Measurements from ENCODE around the gene ZBTB7B.
"Not testable (repeated sequence)": the region's sequence is repeated elsewhere in the genome, so short reads cannot be mapped to it uniquely, and the experiment has no call there.

The ZBTB7B gene

DNA sequence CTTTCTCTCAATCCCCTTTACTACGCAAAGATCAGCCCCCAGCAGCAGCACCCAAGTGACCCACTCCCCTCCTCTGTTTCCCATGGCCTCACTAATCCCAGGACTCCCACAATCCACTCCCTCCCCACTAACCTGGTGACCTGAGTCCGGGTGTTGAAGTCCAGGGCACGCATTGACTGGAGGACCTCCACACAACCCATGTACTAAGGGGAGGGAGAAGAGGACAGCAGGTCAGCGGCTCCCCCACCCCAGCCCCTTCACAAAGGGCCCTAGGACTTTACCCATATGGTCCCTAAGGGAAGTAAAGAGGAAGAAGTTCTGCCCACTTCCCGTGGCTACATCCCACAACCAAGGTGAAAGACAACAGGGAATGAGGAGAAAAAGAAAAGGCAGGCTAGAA is 33.4 kb upstream of the ZBTB7B start:
- DNase-seq = no peak

GRCh38 chr1:154969860-154970452 is 32.6 kb upstream of the ZBTB7B start:
- no peak for DNase-seq

GRCh38 chr1:154970631-154971340 is 31.8 kb upstream of the ZBTB7B start, which contains the start of gene SHC1:
TSS of gene SHC1 (minus strand) at chr1:154970747. CDS start at chr1:154970526, 221 bp downstream.
- DNase-seq = no peak

DNA sequence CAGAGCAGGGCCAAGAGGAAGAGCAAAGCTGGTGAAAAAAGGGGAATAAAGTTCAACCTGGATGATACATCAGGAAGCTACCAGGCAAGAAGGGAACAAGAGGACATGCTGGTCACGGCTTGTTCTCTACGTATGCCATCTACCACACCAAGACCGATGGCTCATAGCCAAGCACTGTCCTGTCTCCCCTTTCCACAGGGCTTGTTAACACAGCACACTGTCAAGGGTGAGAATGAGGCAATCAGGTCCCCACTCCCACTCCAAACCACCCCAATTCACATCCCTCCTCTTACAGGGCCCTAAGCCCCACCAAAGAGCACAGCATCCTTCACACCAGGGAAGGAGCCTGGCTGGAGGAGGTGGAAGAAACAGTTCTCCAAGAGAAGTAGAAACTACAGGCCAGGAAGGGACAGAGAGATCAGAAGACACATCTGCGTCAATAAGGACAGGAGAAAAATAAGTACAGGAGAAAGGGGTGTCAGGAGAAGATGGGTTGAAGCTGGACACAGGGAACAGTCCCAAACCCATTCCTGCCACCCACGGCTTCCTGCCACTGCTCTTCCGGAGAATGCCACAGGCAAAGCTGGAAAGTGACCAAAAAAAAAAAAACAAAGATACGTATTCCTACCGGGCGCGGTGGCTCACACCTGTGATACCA is 31.1 kb upstream of the ZBTB7B start:
- no peak for DNase-seq

GRCh38 chr1:154972213-154972516 is 30.4 kb upstream of the ZBTB7B start:
- DNase-seq = no peak

DNA sequence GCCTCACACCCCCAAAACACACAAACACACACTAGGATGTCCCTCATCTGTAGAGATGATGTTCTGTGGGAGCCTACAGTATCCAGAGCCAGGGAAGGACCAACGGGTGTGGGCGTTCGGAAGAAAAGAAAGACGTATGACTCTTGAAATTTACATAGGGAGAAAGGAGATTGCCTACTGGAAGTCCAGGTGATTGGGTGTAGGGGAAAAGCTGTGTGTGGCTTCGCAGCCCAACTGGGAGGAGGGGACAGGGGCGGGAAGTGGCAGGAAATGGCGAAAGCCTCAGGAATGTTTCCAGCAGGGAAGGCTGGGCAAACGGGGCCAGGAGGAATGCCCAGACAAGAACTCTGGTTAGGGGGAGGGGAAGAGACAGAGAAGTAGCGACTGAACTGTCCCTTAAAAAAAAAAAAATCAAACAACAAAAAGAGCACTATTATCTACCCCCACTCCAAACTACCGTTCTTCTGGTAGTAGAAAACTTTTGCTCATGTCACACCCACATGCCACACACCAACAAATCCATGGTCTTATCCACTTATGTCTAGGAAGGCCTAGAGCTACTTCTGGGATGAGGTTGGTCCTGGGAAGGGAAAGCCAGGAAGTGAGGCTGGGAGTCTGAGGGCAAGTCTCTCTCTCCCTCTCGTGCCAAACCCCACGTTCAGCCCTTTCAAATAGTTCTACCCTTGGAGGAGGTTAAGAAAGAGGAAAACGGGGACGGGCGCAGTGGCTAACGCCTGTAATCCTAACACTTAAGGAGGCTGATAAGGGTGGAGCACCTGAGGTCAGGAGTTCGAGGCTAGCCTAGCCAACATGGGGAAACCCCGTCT is 29.9 kb upstream of the ZBTB7B start:
- no peak for DNase-seq

GRCh38 chr1:154973344-154974101 is 29.1 kb upstream of the ZBTB7B start:
- peak; percentile 77 for DNase-seq

GRCh38 chr1:154974102-154974807 is 28.3 kb upstream of the ZBTB7B start, which contains the start of gene CKS1B:
TSS of gene CKS1B (plus strand) at chr1:154974681. CDS start at chr1:154974746, 65 bp downstream.
- peak; percentile 98 for DNase-seq

- peak; percentile 97 for DNase-seq
Observed at GRCh38 chr1:154974808-154975408, 27.7 kb upstream of the ZBTB7B start.

DNA sequence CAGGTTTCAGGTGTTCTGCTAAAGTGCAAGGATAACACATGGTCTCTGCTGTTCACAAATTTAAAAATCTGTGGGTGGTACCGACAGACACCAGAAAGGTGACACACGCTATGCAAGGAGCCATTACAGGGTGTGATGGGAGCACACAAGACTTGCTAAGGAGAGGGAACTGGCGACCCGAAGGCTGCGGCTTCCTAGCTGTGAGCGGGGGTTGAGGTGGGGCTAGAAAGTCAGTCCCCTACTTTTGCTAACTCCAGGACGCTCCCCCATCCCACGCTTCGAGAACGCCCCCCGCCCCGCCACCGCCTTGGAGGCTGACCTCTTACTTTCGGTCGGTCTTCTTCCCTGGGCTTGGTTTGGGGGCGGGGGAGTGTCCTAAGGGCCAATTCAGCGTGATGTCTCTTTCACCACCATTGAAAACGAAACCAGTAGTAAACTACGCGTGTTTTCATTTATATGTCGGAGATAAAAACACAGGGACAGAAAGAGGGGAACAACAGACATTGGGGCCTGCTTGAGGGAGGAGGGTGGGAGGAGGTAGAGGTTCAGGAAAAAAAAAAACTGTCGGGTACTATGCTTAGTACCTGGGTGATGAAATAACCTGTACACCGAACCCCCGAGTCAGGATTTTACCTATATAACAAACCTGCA is 27.1 kb upstream of the ZBTB7B start:
- peak; percentile 37 for DNase-seq

DNA sequence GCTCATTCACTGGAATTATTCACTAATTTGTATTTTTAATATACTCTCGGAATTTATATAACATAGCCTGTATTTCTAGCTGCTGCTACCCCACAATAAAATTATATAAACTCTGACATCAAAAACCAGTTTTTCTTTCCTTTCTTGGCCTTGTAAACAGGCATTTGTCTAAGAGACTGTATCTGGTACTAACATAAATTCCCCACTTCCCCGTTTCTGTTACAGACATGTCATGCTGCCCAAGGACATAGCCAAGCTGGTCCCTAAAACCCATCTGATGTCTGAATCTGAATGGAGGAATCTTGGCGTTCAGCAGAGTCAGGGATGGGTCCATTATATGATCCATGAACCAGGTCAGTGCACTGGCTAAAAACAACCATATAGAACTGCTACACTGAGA is 24.8 kb upstream of the ZBTB7B start:
- not testable (repeated sequence) for DNase-seq

- DNase-seq = no peak
Observed at GRCh38 chr1:154978360-154978759, 24.2 kb upstream of the ZBTB7B start.

DNA sequence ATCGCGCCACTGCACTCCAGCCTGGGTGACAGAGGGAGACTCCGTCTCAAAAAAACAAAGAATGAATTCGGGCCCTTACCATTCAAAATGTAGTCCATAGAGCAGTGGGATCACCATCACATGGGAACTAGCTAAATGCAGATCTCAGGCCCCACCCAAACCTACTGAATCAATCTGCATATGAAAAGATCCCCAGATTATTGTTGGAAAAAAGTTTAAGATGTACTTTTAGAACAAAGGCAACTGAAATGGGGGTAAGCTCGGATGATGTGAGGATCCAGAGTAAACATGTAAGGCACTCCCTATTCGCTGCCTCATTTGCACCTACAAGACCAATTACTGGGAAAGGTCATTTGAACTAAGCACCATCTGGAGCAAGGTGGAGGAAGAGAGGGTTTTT is 20.3 kb upstream of the ZBTB7B start:
- DNase-seq = no peak

GRCh38 chr1:154982897-154983648 is 19.5 kb upstream of the ZBTB7B start, which contains the start of gene FLAD1:
TSS of gene FLAD1 (plus strand) at chr1:154983344. CDS start at chr1:154983695, 351 bp downstream.
- peak; percentile 98 for DNase-seq

DNA sequence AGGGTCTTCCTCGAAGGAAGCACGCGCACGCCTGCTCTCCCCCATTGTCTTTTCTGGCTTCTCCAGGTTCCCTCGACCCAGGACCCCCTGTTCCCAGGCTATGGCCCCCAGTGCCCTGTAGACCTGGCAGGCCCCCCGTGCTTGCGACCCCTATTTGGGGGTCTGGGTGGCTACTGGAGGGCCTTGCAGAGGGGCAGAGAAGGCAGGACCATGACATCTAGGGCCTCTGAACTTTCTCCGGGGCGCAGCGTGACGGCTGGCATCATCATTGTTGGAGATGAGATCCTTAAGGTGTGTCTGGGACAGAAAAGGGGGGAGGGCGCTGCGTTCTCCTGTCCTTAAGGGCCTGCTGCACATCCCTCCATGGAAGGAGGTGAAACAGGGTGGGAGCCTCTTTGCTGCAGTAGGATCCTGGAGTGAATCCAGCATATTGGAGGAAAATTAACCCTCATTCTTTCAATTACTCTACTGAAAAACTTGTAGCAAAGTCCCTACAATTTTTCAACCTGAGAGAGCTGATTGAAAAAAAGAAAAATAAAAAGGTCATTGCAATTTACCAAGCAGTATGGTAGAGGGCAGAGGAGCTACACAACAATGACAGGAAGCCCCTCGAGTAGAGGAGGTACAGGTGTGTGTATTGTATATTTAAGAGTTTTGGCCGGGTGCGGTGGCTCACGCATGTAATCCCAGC is 18.7 kb upstream of the ZBTB7B start:
- no peak for DNase-seq

DNA sequence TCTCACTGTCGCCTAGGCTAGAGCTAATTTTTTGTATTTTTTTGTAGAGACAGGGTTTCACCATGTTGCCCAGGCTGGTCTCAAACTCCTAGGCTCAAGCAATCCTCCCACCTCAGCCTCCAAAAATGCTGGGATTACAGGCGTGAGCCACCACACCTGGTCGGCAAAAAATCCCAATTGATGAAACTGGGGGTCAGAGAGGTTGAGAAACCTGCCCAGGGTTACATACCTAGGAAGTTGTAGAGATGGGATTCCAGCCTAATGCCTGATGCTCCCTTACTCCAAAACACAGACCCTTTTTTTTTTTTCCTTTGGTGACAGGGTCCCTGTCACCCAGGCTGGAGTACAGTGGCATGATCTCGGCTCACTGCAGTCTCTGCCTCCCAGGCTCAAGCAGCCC is 15.9 kb upstream of the ZBTB7B start:
- not testable (repeated sequence) for DNase-seq

DNA sequence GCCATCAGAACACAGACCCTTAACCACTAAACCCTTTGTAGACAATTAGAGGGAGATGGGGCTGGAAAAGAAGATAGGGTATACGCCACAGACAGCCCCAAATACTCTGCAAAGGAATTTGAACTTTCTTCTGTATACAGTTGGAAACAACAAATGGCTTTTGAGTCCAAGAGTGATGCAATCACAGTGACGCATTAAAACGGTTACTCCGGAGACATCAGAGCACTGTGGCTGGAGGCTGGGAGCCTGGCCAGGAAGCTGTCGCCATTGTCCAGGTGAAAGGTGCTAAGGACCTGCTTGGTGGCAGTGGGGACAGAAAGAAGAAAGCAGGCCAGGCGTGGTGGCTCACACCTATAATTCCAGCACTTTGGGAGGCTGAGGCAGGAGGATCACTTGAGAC is 15.3 kb upstream of the ZBTB7B start:
- DNase-seq = no peak

DNA sequence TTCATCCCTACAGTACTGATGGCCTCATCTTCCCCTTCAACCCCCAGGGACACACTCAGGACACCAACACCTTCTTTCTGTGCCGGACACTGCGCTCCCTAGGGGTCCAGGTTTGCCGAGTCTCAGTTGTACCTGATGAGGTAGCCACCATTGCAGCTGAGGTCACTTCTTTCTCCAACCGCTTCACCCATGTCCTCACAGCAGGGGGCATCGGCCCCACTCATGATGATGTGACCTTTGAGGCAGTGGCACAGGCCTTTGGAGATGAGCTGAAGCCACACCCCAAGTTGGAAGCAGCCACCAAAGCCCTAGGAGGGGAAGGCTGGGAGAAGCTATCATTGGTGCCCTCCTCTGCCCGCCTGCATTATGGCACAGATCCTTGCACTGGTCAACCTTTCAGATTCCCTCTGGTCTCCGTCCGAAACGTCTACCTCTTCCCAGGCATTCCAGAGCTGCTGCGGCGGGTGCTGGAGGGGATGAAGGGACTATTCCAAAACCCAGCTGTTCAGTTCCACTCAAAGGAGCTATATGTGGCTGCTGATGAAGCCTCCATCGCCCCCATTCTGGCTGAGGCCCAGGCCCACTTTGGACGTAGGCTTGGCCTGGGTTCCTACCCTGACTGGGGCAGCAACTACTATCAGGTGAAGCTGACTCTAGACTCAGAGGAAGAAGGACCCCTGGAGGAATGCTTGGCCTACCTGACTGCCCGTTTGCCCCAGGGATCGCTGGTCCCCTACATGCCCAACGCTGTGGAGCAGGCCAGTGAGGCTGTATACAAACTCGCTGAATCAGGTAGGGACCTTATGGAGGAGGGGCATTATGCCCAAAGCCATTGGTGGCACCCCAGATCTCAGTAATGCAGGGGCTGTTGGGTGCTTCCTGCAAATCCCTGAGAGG is 14.3 kb upstream of the ZBTB7B start:
- no peak for DNase-seq

Measured in KG1 (cell line).